GM18499 (cell line): ENCODE results near the gene MT2A.
"Not testable (repeated sequence)": the region's sequence is repeated elsewhere in the genome, so short reads cannot be mapped to it uniquely, and the experiment has no call there.

Source experiments
- ATAC-seq: cut with Tn5 transposase; IDR thresholded peaks from one replicate; pipeline ENCODE4 v1.9.1; 2021; ENCODE audit warnings: moderate number of reproducible peaks; ENCODE audit not compliant: insufficient read depth, unreplicated experiment

Gene MT2A

DNA sequence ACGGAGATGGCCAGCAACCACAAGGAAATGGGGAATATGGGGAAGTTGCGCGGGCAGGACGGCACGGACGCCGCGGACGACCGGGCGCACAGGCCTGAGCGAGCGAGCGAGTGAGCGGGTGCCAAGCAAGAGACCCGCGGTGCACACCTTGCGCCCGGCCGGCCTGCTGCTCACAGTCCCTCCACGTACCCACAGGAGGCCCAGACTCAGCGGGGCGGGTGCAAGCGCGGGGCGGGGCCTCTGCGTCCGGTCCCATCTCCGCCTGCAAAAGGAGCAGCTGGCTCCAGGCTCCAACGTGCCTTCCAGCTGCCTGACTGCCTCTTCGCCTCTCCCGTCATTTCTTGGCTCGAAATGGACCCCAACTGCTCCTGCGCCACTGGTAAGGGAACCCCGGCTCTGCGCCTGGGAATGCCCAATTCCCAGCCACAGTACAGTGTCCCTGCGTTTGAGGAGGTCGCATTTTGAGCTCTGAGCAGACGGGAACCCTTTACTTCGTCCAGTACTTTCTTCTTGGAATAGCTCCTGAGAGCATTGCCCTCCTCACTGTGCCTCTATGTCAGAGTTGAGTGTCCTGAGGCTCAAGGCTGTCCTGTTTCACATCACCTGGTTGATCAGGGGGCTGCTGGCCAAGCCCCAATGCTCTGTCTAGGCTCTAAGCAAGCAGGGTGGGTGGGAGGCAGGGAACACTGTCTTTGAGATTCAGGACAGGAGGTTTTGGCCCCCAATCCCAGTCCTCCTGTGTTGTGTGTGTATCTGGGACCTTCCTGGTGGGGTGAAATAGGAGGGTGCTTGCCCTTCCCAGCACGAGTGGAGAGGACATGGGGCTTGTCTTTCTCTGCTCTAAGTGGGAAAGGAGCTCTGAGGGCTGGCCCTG, 9.1 kb downstream of the MT2A start:
- no peak for ATAC-seq

- no peak for ATAC-seq
Observed at GRCh38 chr16:56618138-56618537, 9.8 kb downstream of the MT2A start.

GRCh38 chr16:56620339-56620897, 12.0 kb downstream of the MT2A start:
- ATAC-seq, result no peak

GRCh38 chr16:56621665-56622445, 13.5 kb downstream of the MT2A start:
- not testable (repeated sequence) for ATAC-seq

GRCh38 chr16:56623184-56623583, 14.8 kb downstream of the MT2A start:
- not testable (repeated sequence) for ATAC-seq

DNA sequence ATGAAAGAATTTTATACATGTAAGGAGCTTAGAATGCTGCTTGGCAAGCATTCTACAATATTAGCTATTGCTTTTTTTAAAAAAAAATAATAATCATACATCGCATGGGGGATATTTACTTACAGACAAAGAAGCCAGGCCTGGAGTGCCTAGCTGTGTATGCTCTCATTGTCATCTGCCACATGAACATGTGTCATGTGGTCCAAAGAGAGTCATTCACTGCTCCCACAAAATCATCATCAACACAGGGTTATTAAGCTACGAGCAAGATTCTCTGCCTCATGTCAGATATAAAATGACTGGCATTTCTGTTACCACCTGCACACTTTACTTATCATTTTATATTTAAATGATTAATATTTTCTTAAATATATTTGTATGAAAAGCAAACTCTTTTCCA, 15.3 kb downstream of the MT2A start:
- no peak for ATAC-seq

- ATAC-seq, result no peak
Observed at GRCh38 chr16:56625140-56625942, 17.0 kb downstream of the MT2A start, which contains the start of gene MT1E. Gene MT1E, plus strand, starts transcription at chr16:56625781. Its CDS starts 71 bp downstream, at chr16:56625852.

GRCh38 chr16:56625943-56626654, 17.7 kb downstream of the MT2A start:
- no peak for ATAC-seq

DNA sequence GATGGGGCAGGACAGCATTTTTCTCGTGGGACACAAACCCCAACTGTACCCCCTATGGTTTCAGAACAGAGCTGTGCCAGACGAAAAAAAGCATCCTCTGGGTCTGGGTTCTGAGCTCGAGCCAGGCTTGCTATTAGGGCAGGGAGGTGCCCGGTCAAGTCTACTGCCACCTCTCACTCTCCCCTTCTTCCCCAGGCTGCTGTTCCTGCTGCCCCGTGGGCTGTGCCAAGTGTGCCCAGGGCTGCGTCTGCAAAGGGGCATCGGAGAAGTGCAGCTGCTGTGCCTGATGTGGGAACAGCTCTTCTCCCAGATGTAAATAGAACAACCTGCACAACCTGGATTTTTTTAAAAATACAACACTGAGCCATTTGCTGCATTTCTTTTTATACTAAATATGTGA, 18.3 kb downstream of the MT2A start:
- no peak for ATAC-seq

DNA sequence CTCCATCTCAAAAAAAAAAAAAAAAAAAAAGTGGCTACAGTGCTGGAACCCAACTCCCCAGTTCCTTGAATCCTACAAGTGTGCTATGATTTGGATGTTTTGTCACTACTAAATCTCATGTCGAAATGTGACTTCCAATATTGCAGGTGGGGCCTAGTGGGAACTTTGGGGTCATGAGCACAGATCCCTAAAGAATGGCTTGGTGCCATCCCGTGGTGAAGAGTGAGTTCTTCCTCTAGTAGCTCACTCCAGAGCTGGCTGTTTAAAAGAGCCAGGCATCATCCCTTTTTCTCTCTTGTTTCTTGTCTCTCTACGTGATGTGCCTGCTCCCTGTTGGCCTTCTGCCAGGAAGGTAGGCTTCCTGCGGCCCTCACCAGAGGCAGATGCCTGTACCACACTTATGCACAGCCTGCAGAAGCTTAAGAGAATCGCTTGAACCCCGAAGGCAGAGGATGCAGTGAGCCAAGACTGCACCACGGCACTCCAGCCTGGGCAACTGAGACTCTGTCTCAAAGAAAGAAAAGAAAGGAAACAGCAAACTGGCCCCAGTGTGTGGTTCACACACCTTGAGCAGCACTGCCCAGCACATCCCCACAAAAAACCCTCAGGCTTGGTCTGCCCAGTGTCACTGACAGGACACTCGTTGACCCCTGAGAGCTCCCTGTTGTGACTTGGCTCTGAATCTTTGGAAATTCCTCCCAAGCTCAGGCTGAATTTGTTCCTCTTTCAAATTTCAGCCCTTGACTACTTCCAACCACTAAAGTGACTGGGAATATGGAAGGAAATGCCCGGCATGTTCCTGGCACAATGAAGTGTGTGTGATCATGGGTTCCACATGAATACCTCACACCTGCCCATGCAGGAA, 20.3 kb downstream of the MT2A start:
- no peak for ATAC-seq

DNA sequence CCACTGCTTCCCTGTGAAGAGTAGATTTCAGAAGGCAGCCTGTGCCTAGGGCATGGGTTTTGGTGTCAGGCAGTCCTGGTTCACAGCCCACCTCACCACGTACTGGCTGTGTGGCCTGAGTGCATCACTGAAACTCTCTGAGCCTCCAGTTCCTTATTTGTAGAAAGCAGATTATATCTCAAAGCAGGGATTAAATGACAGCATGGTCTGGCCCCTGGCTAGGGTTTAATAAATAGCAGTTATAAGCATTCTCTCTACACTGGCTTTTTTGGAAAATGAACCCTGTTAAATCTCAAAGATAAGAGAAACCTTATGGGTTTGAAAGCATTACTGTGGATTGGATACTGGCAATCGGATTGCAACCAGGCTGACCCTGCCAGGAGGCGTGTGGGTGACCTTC, 21.1 kb downstream of the MT2A start:
- no peak for ATAC-seq

- ATAC-seq, result peak; percentile 88
Observed at GRCh38 chr16:56630134-56630533, 21.8 kb downstream of the MT2A start.

- no peak for ATAC-seq
Observed at GRCh38 chr16:56631197-56631596, 22.8 kb downstream of the MT2A start.

GRCh38 chr16:56631832-56632155, 23.4 kb downstream of the MT2A start:
- ATAC-seq, result no peak

DNA sequence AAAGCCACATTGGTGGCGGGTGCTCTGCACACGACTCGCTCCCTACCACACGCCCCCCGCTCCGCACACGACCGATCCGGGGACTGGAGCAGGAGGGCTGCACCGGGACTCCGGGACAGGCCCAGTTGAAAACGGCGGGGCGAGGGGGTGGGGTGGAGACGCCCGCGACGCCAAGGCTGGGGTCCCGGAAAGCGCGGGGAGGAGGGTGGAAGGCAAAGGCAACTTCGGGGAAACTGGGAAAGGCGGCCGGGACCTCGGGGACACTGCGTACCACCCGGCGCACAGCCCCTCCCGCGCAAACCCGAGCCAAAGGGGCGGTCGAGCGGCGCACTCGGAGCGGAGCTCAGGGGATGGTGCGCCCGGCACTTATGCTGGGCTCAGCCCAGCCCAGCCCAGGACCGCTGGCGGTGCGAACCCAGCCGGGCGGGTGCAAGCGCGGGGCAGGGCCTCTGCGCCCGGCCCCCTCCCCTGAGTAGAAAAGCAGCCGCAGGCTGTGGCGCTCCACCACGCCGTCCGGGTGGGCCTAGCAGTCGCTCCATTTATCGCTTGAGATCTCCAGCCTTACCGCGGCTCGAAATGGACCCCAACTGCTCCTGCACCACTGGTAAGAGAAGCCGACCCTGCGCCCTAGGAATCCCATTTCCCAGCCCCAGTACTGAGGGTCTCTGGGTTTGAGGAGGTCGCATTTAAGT, 23.9 kb downstream of the MT2A start, which contains the start of gene MT1M:
MT1M (plus strand) TSS at position 504 of the 692 bp plus-strand sequence; CDS start at position 577, 73 bp downstream.
- no peak for ATAC-seq

- ATAC-seq, result no peak
Observed at GRCh38 chr16:56632848-56633365, 24.5 kb downstream of the MT2A start.

DNA sequence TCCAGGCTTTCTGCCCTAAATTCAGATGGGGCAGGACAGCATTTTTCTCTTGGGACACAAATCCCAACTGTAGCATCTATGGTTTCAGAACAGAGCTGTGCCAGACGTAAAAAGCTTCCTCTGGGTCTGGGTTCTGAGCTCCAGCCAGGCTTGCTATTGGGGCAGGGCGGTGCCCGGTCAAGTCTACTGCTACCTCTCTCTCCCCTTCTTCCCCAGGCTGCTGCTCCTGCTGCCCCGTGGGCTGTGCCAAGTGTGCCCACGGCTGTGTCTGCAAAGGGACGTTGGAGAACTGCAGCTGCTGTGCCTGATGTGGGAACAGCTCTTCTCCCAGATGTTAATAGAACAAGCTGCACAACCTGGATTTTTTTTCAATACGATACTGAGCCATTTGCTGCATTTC, 25.2 kb downstream of the MT2A start:
- ATAC-seq, result no peak
